OCI-LY3 (cell line): ENCODE data around the gene THTPA.

Experiments
- CTCF ChIP-seq: fragments of 200-600, 300-600 bp; sonication (generic); IDR thresholded peaks from 2 replicates; pipeline ENCODE4 v1.5.1; 2014; ENCODE audit warnings: antibody characterized with exemption, low read length, low read depth
- EZH2phosphoT487 ChIP-seq: fragments of 200-600 bp; shearing (Covaris generic); IDR thresholded peaks from 2 replicates; pipeline ENCODE4 v1.6.1; 2018; ENCODE audit warnings: antibody characterized with exemption, mixed run types, low read depth

- TF ChIP-seq EZH2phosphoT487 (no peak), CTCF (no peak)
Measured at GRCh38 chr14:23514644-23514957, 41.5 kb upstream of the THTPA start.
